Left cardiac atrium (tissue), 4 donors: ENCODE measurements around the gene PRTFDC1. TPM values are rescaled to one million over a fixed set of nuclear protein-coding genes. Genes with fewer than 3 reads are reported as not detected.

Experiments used
- ATAC-seq, 2 donors: fragments of 200-7000 bp; cut with Tn5 transposase; one replicate each; pipeline ENCODE4 v1.9.1; 2020; ENCODE audit warnings: mild to moderate bottlenecking in 2 of 2, moderate library complexity in 2 of 2
- DNase-seq: peaks from one replicate; pipeline ENCODE4 v3.0.0-alpha.2; 2020
- intact Hi-C, 2 donors: fragments of 100-400 bp; cut with DNase I; formaldehyde crosslinking; loops; one replicate each; pipeline versions ENCODE4 v1.14.1 to v1.15.1; 2022 to 2023
- total RNA-seq, 2 donors: library from RNA; stranded (reverse); fragmentation: NEBNext Ultra II Directional; extraction: Animal tissue kit (Norgen Biotek cat#: 25700); gene quantifications; one replicate each; pipeline ENCODE4 v1.2.1, GENCODE V29; 2021
- donor health status: DM: no; HTN: yes; CAD: no.
- donor health status: DM: no; HTN: yes; CAD: no; lungs with severe emphysema.
- donor health status: DM: yes; HTN: yes; CAD: no.
- donor health status: Dilated cardiomyopathy.

Gene PRTFDC1
- total RNA-seq, 2 donors from 2014 or later = 6.3 to 6.6 TPM

DNA sequence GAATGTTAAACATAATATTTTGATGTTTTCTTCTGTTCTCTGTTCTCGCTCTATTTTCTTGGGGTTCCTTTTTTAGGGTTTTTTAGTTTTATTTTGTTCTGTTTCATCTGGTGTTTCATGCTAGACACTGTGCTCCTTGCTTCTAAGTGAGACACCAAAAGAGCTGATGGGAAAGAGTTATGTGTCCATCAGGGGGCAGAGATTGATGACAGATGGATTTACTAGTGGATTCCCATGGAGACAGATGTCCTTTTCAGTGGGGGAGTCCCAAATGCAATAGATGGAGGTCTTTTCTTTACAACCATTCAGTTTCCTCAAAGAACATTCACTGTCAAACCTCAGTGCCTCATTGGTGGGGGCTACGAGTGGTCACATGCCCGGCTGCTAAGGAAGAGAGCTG lies 34.9 kb downstream of the PRTFDC1 start:
- intact Hi-C loops = no loop called here
- ATAC-seq (no peak), DNase-seq (no peak)

DNA sequence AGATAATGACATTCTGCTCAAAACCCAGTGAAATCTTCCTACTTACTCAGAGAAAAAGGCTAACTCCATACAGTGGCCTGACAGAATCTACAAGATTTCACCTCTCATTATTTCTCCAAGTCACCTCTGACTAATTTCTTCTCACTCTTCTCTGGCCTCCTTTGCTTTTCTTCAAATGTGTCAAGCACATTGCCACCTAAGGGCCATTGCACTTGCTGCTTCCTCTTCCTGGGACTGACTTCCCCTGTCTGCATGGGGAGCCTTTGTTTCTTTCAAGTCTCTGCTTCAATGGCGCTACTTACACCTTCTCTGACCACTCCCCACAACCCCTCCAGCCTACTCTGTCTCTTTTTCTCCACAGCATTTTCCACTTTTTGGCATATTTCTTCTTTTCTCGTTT lies 36.0 kb downstream of the PRTFDC1 start:
- DNase-seq (no peak), ATAC-seq (no peak)
- intact Hi-C loops = no loop called here

- ATAC-seq (peak in 1 of 2 donors; percentile 29), DNase-seq (no peak)
- intact Hi-C loops = no loop called here
Observed at GRCh38 chr10:24915304-24915703, 37.1 kb downstream of the PRTFDC1 start.

- DNase-seq (no peak), ATAC-seq (no peak)
- intact Hi-C loops = no loop called here
Observed at GRCh38 chr10:24914148-24914547, 38.3 kb downstream of the PRTFDC1 start.

DNA sequence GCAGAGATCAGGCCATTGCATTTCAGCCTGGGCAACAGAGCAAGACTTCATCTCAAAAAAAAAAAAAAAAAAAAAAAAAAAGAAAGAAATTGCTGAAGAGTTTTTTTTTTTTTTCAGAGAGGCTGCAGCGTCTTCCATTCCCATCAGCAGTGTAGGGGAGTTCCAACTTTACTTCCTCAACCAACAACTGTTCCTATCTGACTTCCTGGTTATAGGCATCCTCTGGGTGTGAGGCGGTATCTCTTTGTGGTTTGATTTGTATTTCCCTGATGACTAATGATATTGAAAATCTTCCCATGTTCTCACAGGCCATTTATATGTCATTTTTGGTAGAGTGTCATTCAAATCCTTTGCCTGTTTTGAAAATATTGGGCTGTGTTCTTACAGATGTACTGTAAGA lies 40.2 kb downstream of the PRTFDC1 start:
- DNase-seq = no peak
- intact Hi-C loops = no loop called here
- peak; percentile 74 to 79 for ATAC-seq

DNA sequence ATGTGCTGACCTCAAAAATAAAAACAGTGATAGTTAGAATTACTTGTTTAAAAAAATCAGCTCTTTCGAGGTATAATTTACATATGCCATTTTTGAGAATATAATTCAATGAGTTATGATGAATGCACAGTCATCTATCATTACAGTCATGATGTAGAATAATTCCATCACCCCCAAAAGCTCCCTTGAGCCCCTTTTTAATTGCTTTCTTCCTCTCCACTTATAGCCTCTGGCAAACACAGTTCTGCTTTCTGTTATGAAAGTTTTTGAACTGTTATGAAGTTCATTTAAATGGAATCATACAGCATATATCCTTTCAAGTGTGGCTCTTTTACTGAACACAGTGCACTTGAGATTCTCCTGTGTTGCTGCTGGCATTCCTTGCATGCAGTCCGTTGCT lies 41.4 kb downstream of the PRTFDC1 start:
- ATAC-seq = no peak
- DNase-seq = no peak
- intact Hi-C loops = no loop called here

GRCh38 chr10:24910574-24910973 lies 41.8 kb downstream of the PRTFDC1 start:
- intact Hi-C loops = no loop called here
- DNase-seq = no peak
- no peak for ATAC-seq

GRCh38 chr10:24908793-24909423 lies 43.5 kb downstream of the PRTFDC1 start:
- intact Hi-C loops = no loop called here
- peak in 1 of 2 donors; percentile 90 for ATAC-seq
- DNase-seq = no peak

DNA sequence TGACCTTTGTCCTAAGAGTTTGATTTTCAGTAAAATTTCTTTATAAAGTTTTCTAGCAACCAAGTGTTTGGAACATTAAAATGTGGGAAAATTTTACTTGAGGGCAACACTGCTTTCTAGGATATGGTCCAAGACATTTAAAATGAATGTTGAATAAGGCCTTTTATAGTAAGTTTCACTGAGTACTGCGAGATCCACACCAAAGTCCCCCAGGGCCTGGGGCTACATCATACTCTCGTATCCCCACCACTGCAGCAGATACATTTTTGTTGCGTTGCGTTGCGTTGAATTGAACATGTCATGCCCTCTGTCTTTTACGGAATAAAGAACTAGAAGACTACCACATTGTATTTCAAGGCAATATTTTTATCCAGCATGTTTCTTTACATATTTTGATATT lies 44.5 kb downstream of the PRTFDC1 start:
- intact Hi-C loops = no loop called here
- ATAC-seq = no peak
- no peak for DNase-seq

DNA sequence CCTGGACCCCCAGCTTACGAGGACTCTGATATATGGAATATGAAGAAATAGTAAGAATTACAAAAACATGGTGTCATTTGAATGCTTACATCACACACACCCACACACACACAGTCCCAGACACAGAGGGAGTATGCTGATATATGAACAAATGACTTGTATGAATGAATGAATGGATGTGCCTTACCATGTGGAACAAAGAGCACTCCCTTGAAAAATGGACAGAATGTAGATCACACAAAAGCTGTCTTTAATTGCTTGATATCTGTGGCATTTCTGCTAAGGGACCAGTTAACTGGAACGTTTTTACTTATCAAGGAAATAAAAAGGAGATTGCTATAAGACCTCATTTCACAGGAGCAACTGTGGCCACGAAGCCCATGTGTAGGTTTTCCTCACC lies 46.0 kb downstream of the PRTFDC1 start:
- ATAC-seq = no peak
- no peak for DNase-seq
- intact Hi-C loops = no loop called here

DNA sequence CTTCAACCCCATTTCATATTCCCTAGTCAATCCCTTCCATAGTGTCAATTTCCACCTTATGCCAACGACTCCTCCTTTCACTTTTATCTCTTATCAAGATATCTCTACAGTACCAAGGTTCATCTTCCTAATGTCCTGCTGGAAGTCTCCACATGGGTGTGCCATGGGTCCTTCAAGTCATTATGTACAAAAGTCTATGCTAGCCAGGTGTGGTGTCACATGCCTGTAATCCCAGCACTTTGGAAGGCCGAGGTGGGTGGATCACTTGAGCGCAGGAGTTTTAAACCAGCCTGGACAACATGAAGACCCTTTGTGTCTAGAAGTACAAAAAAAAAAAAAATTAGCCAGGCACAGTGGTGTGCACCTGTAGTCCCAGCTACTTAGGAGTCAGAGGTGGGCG lies 47.6 kb downstream of the PRTFDC1 start:
- no peak for ATAC-seq
- DNase-seq = no peak
- intact Hi-C loops = no loop called here

GRCh38 chr10:24902400-24902728 lies 50.0 kb downstream of the PRTFDC1 start:
- ATAC-seq (peak in 1 of 2 donors; percentile 3), DNase-seq (no peak)
- intact Hi-C loops = no loop called here

- ATAC-seq (peak; percentile 81 to 95), DNase-seq (peak; percentile 37)
- intact Hi-C loops = no loop called here
Observed at GRCh38 chr10:24901686-24902399, 50.6 kb downstream of the PRTFDC1 start.

GRCh38 chr10:24900888-24901685 lies 51.3 kb downstream of the PRTFDC1 start:
- intact Hi-C loops = no loop called here
- DNase-seq = no peak
- ATAC-seq = peak; percentile 55 to 65

DNA sequence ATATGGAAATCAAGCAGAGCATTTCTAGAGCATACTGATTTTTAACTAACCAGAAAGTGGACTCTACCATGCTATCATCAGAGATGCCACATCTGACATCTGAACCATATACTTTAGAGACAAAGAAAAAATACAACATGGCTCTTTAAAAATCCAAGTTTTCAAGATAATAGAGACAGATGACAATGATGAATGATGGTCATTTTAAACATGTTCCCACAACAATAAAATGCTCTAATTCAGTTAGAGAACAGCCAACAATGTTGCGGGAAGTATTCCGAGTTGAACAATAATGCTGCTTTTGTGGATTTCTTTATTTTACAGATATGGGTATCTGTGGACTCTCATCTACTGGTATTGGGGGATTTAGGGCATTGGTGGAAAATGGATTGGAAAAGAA lies 52.8 kb downstream of the PRTFDC1 start:
- DNase-seq (no peak), ATAC-seq (no peak)
- intact Hi-C loops = no loop called here

GRCh38 chr10:24898501-24898900 lies 53.9 kb downstream of the PRTFDC1 start:
- intact Hi-C loops = no loop called here
- no peak for DNase-seq
- no peak for ATAC-seq

GRCh38 chr10:24897326-24897926 lies 55.0 kb downstream of the PRTFDC1 start:
- no peak for DNase-seq
- ATAC-seq = no peak
- intact Hi-C loops = no loop called here

- no peak for DNase-seq
- intact Hi-C loops = no loop called here
- ATAC-seq = no peak
Observed at GRCh38 chr10:24894728-24895127, 57.7 kb downstream of the PRTFDC1 start.

DNA sequence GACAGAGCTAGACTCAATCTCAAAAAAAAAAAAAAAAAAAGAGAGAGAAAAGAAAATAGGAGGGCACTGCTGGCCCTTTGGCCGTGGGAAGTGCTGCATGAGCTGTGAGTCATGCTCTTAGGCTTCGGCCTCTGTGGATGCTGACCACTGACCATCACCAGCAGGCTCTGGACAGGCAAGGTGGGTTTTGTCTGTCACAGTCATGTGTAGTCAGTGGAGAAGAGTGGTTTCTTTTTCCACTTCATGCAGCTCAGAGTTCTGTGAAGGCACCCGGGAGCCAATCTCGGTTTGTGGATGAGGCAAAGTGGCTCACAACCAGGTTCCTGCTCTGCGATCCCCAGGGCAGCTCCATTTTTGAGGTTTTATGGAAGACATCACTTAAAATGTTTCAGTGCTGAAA lies 58.1 kb downstream of the PRTFDC1 start:
- intact Hi-C loops = no loop called here
- ATAC-seq (peak in 1 of 2 donors; percentile 62), DNase-seq (no peak)

GRCh38 chr10:24893127-24893526 lies 59.3 kb downstream of the PRTFDC1 start:
- no peak for ATAC-seq
- DNase-seq = no peak
- intact Hi-C loops = no loop called here
